Activated CD4-positive, alpha-beta T cell treated with anti-CD3 and anti-CD28 coated beads, Interleukin-2, amount 50 U/mL, for 1 hour (primary cell): ENCODE results near the gene PODXL2.

Experiments
- DNase-seq: peaks from one replicate; pipeline ENCODE4 v3.0.0-alpha.2; 2020

PODXL2 gene

DNA sequence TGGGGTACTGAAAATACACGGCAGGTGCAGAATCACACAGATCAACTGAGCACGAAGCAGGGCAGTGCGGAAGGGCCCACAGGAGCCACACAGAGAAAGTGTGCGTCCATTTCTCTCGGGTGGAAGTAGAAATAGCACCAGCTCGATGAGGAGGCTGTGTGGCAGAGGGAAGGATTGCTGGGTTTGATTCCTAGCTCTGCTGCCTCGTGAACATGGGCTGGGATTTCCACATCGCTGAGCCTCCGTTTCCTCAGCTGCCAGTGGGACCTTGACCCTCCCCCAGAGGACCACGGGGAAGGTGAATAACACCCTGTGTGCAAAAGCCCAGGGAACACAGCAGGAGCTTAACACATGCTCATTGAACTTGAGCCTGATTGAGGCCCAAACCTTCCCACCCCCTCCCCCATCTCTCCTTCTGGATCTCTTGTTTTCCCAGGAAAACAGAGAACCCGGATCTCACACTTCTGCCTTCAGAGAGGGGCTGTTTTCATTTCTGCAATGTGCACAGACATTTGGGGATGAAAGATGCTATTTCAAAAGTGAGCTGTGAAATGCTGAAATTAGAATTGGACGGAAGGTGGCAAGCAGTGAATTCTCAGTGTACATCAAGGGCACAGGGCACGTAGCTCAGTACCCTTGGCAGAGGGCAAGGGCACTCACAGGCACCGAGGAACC lies 82.2 kb downstream of the PODXL2 start:
- no peak for DNase-seq

DNA sequence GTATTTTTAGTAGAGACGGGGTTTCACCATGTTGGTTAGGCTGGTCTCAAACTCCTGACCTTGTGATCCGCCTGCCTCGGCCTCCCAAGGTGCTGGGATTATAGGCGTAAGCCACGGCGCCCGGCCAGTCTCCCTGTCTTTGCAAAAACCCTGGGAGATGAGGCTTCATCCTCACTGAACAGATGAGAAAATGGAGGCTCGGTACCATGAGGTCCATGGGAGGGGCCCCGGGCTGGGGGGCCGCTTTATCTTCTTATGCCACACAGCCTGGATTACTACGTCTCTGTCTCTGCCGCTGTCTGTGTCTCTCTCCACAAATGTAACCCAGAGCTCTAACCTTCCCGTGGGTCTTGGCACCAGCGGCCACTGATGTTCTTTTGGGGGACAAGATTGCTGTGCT lies 82.9 kb downstream of the PODXL2 start:
- no peak for DNase-seq

DNA sequence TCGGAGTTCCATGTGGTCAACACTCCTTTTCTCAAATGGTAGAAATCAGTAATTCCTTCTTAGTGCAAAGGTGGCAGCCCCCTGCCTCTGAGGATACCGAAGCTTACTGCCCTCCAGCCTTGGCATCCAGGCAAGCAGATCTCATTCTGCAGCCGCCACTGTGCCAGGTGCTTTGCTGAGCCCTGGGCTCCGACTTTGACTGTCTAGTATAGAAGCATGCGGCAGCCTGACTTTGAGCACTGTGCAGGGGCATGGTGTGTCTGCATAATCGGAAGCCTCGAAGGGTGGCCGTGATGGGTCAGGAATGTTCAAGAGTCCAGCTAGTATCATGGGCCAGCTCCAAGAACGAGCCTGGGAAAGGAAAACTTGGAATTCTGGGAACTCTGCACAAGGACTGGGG lies 83.5 kb downstream of the PODXL2 start:
- DNase-seq = no peak

DNA sequence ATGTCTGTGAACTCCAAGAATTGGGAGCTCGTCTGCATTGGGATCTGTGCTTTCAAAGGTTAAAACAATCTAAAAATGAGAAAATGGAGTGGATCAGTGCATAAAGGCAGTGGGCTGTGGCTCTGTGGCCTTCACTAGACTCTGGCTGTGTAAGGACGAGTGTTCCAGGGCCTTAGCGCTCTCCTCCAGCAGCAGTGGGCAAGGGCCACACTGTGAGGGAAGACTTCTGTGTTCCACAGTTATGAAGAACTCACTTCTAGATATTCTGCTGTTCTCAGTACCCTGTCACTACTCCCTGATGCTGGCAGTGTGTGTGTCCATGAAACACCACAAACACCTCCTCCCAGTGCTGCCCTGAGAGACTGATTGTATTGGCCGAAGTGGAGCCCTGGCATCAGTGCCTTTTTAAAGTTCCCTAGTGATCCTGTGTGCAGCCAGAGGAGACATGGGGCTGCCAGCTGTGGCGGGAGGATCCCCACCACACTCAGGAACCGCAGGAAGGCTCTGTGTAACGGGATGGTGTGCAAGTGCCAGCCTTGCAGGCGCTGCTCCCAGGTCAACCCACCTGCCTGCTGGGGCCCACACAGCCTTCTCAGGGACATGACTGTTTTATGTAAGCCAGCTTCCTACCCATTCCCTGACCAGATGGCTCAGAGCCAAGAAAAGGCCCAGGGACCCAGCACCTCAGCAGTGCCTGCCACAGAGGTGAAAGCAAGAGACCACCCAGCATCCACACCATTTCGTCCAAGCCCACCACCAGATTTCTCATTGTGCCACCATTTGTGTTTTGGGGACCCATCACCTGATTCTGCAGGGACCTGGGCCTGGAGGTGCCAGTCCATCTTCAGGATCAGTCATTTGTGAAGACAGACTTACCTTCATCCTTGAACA lies 84.1 kb downstream of the PODXL2 start:
- DNase-seq = no peak

DNA sequence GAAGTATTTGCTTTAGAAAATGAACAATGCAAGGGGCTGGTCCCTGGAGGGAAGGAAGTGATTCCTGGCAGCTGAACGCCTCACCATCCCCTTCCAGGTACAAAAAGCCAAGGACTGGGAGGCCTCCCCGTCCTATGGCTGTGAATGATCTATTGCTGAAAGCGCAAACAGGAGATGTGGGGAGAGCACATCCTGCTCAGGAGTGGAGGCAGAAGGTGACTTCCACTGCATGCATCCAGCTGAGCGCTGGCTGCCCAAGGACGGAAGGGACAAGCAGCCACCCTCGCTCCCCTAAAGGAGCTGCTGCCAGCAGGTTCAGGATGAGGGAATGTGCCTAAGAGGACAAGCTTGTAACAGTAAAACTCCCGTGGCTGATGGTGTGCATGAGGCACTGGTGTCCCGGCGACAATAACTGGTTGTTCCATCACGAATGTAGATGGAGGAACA lies 85.2 kb downstream of the PODXL2 start:
- no peak for DNase-seq

DNA sequence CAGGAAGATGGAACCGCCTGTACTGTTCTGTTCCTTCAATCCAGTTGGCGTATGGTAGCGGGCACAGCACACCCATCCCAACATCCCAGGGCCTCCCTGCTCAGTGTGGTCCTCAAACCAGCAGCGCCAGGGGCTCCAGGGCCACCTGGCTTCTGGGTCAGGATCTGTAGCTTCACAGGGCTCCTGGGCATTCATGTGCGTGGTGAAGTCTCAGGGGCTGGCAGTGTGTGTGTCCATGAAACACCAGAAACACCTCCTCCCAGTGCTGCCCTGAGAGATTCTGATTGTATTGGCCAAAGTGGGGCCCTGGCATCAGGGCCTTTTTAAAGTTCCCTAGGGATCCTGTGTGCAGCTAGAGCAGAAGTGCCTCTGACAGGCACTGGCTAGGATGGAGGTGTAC lies 85.9 kb downstream of the PODXL2 start:
- DNase-seq = no peak

DNA sequence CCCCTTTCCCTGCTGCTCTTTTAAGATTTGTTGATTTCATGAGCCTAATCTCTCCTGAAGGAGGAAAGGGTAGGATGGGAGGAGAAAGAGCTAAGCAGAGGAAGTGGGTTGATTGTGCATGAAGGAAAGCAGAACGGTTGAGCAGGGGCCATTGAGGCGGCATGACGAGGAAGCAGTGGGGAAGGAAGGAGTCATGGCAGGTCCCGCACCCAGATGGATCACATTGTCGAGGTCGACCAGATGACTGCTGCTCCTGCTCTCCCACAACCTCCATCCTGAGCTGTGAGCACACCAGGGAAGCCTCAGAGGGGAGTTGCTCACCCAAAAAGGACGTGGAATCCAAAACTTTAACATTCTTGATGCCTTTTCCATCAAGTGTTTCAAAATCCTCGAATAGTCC lies 86.5 kb downstream of the PODXL2 start:
- DNase-seq = no peak

DNA sequence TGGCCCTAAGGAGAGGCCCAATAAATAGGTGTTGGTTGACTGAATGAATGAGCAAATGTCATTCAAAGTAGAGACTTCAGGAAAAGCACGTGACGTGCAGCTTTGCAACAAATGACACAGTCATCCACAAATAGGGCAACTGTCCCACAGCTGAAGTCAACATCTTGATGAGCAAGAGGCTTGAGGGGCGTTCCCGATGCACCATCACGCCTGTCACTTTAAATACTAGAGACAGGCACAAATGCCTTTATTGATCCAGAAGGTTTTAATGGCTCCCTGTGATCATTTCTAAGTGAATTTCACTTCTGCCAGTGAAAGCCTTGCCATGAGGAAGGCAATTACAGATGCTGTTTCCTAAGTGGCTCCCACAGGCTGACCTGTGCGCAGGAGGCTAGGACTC lies 87.4 kb downstream of the PODXL2 start:
- no peak for DNase-seq

DNA sequence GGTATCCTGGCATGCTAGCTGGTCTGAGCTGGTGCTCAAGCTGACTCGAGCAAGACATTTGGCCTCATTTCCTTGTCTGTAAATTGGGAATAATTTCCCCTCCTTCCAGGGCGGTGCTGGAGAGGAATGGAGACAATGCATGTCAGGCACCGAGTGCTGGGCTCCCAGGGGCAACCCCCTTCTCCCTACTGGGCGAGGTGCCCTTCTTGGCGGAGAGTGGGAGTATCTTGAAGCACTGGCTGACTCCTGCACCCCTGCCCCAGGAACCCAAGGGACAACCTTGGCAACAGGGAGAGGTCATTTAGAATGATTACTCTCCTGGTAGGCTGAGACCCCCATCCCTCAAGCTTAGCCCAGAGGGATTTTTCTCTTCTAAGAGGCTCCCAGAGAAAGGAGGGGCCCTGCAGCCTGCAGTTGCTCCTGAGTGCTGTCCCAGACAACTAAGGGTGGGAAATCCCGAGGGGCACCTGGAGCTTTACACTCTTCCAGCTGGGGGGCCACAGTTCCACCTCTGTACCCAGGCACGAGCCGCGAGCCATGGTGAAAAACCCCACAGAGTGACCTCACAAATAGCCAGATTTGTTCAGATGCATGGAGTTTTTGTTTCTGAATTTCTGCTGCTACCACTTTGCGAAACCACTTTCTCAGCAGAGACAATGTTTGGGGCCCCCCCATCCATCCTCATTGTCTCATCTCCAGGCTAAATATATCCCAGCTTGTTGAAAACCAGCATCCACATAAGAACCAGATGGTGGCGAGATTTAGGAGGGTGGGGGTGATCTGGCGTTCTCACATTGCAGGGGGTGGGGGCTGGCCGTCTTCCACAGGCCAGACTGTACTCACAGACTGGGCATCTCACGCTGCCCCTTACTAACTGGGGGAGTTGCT lies 88.6 kb downstream of the PODXL2 start:
- DNase-seq = no peak

DNA sequence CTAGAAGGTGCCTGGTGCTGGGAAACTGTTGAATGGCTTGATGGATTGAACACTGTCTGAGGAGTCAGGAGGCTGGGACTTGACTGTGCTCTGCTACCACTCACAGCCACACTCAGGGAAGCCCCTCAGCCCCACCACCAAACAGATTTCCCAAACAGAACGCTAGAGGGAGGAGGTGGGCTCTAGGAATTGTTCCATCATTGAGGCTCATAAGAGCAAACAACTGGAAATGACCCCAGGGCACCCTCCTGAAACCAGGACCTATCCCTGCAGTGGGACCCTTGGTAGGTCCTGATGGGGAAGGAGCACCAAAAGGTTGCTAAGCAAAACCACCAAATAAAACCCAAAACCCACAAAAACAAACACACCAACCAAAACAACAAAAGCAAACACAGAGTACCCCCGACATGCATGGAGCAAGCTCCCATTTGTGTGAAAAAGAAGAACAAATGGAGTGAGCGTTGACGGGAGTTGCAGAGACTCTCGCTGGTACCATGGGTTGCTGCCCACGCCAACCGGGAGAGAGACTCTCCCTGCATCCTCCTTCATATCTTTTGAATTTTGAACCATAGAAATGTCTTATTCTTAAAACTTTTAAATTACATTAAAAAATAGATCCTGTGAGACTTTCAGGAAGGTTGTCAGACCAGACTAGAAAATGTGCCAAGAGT lies 89.4 kb downstream of the PODXL2 start:
- DNase-seq = no peak

DNA sequence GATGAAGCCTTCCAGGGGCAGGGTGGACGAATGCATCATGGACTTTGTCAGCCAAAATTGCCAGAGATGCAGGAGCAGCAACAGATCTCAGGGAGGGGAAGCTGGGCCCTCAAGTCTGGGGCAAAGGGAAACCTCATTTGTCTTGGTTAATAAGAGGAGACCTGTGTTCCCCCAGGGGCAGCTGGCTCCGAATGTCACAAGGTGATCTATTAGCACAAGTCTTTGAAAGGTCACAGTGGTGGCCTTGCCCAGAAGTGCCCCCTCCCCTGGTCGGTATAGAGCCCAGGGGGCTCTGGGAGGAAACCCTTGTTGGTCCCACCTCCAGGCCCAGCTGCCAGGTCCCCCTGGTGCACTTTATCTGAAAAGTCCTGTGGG lies 89.9 kb downstream of the PODXL2 start:
- DNase-seq = no peak

DNA sequence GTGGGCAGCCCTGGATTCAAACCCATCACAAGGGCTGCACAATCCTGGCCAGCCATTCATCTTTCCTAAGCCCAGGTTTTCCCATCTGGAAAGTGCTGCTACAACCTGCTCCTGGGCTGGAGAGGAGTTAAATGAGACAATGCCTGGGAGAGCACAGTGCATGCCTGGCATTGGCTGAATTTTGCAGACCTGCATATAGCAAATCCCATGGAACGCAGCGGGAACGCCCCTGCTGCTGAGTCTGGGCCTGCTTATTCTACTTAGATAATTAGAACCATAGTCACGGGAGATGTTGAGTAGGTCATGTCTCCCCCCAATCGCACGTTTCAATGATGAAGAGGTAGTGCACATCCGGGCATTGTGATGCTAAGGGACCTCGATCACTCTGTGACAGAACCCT lies 90.4 kb downstream of the PODXL2 start:
- no peak for DNase-seq

DNA sequence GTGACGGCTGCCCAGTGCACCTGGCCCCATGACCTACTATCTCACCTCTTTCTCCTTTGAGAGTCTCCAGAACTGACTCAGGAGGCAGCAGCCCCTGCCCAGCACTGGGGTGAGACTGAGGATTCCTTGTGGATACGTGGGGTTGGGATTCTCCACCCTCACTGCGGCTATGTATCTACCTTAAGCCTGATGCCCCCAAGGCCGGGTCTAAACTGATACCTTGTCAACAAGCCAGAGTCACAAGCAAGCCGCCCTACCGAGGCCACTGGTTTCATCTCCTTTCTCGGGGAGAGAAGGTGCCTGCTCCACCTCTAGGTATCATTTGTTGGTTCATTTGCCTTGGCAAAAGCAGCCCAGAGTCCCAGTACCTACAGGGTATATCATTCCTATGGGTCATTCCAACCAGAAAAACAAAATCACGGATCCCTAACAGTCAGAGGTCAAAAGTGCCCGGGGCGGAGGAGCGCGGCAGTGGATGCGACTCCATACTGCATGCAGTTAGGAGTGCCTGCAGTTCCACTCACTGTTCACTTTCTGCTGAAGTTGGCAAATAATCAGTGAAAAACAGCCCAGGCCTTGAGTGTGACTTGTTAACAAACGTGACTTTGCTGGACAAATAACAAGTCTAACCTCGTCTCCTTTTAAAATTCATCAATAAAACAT lies 91.3 kb downstream of the PODXL2 start:
- DNase-seq = no peak

DNA sequence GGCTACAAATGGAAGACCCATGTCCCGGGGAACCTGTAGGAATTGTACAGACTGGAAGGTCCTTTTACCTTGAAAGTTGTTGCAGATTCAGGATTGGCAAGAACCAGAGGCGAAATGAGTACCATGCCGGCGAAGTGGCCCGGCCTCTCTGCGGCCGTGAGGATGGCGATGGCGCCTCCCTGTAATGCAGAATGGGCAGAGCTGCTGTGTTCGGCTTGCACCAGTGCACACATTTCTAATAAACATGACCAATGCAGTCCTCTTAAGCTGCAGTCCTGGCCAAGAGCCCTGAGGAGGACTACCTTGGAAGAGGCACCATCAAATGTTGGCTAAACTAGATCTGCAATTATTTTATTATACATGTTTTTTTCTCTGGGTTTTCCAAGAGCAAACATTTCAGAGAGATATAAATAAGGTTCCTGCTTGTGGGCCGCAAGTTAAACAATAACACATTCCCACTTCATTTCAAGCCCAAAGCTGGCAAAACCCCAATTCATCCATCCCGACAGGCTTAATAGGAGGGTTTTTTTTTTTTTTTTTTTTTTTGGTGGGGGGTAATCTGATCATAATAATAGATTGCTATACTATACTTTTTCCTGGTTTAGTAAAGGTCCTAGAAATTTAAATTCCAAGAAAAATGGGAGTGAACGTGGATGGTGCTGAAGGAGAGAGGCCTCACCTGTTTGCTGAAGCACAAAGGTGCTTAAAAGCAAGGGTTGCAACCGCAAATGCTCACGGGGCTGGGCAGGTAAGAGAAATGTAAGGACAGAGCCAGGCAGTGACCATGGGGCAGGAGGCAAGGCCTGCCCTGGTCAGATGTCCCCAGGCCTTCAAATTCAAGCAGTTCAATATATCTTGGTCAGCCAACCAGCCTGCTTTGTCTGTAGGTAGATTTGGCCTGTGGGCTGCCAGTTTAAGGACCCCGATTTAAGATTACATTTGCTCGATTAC lies 92.3 kb downstream of the PODXL2 start:
- no peak for DNase-seq

DNA sequence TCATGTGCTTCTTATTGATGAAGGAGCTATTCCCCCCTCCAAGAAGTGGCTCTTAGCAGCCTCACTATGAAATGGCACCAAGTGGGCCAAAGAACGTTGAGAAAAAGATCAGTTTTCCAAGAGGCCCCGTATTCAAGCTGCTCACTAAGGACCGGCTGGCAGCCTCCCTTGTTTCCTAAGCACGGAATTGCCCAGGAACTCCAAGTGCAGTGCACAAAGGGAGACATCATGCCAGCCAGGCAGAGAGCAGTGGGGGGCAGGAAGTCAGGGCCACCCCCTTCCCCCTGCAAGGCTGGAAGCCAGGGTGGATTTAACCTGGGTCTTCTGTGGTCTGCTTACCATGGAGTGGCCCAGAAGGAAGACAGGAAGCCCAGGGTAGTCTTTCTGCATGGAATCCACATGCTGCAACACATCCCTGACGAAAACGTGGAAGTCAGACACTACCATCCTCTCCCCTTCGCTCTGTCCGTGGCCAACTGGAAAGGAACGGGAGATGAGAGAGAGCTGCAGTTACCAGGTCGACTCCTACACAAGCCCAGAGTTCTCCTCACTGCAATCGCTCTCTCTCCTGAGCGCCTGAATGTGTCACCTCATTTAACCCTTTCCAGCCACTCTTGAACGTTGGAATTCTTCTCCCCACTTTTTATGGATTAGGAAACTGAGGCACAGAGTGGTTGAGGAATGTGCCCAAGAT lies 93.3 kb downstream of the PODXL2 start:
- DNase-seq = no peak
